Neural cell (in vitro differentiated cells): ENCODE results near the gene FGF2. TPM values are rescaled to one million over a fixed set of nuclear protein-coding genes. Genes with fewer than 3 reads are reported as not detected.
"Not testable (repeated sequence)": the region's sequence is repeated elsewhere in the genome, so short reads cannot be mapped to it uniquely, and the experiment has no call there.

Source experiments
- H2AFZ ChIP-seq: fragments of 200-600, 300-800 bp; sonication (generic), shearing (Covaris generic); 2 replicates; pipeline ENCODE4 v1.6.0; 2014; ENCODE audit warnings: low read depth, mild to moderate bottlenecking, antibody characterized with exemption, low read length, moderate library complexity
- H3F3A ChIP-seq: fragments of 200-600 bp; shearing (Covaris generic); 2 replicates; pipeline ENCODE4 v1.6.1; 2016; ENCODE audit warnings: mild to moderate bottlenecking, moderate library complexity, mixed read lengths, antibody characterized with exemption, low read length; ENCODE audit not compliant: insufficient read depth, poor library complexity, severe bottlenecking
- H3K27ac ChIP-seq: fragments of 200-600, 300-800 bp; sonication (generic), shearing (Covaris generic); 2 replicates; pipeline ENCODE4 v1.5.1; 2014; ENCODE audit warnings: mild to moderate bottlenecking, low read length, moderate library complexity
- H3K27me3 ChIP-seq: fragments of 300-800, 200-600 bp; sonication (generic), shearing (Covaris generic); 2 replicates; pipeline ENCODE4 v1.6.0; 2014; ENCODE audit warnings: mild to moderate bottlenecking, low read depth, low read length, moderate library complexity; ENCODE audit not compliant: insufficient read depth
- H3K36me3 ChIP-seq: fragments of 300-800, 200-600 bp; sonication (generic), shearing (Covaris generic); 2 replicates; pipeline ENCODE4 v1.5.1; 2014; ENCODE audit warnings: mild to moderate bottlenecking, antibody characterized with exemption, low read length, moderate library complexity; ENCODE audit not compliant: insufficient read depth
- H3K4me2 ChIP-seq: fragments of 300-800, 200-600 bp; sonication (generic), shearing (Covaris generic); 2 replicates; pipeline ENCODE4 v1.6.0; 2014; ENCODE audit warnings: mild to moderate bottlenecking, low read length
- H3K4me3 ChIP-seq: fragments of 300-800, 200-600 bp; sonication (generic), shearing (Covaris generic); 2 replicates; pipeline ENCODE4 v1.5.1; 2014; ENCODE audit warnings: mild to moderate bottlenecking, low read length, moderate library complexity
- H3K79me2 ChIP-seq: fragments of 200-600 bp; shearing (Covaris generic); replicated peaks from 2 replicates; pipeline ENCODE4 v1.6.0; 2014; ENCODE audit warnings: mild to moderate bottlenecking, low read length, moderate library complexity; ENCODE audit not compliant: insufficient read depth
- H3K9ac ChIP-seq: fragments of 300-800, 200-600 bp; sonication (generic), shearing (Covaris generic); 2 replicates; pipeline ENCODE4 v1.6.1; 2016; ENCODE audit warnings: mild to moderate bottlenecking, low read length, mixed read lengths
- H3K9me2 ChIP-seq: fragments of 200-600 bp; shearing (Covaris generic); 2 replicates; pipeline ENCODE4 v1.6.1; 2016; ENCODE audit warnings: mild to moderate bottlenecking, low read length, mixed read lengths; ENCODE audit not compliant: insufficient read depth
- H3K9me3 ChIP-seq: fragments of 200-600, 300-800 bp; sonication (generic), shearing (Covaris generic); 2 replicates; pipeline ENCODE4 v1.6.1; 2016; ENCODE audit warnings: mild to moderate bottlenecking, mixed run types, low read length, moderate library complexity, mixed read lengths
- H4K20me1 ChIP-seq: fragments of 200-600 bp; shearing (Covaris generic); 2 replicates; pipeline ENCODE4 v1.6.1; 2016; ENCODE audit warnings: mild to moderate bottlenecking, mixed run types; ENCODE audit not compliant: insufficient read depth
- EP300 ChIP-seq: fragments of 450-650 bp; conservative IDR thresholded peaks from 2 replicates; pipeline ENCODE4 v1.6.1; 2014; ENCODE audit warnings: antibody characterized with exemption, mild to moderate bottlenecking, moderate library complexity; ENCODE audit not compliant: poor library complexity, severe bottlenecking
- EZH2 ChIP-seq: fragments of 200-600, 300-800 bp; shearing (Covaris generic), sonication (generic); IDR thresholded peaks from 2 replicates; pipeline ENCODE4 v1.6.1; 2014; ENCODE audit warnings: antibody characterized with exemption, low read length, borderline replicate concordance, mild to moderate bottlenecking; ENCODE audit not compliant: insufficient read depth, poor library complexity, severe bottlenecking
- MXI1 ChIP-seq: fragments of 450-650 bp; conservative IDR thresholded peaks from 2 replicates; pipeline ENCODE4 v1.6.1; 2014; ENCODE audit warnings: antibody characterized with exemption, mild to moderate bottlenecking; ENCODE audit not compliant: poor library complexity, severe bottlenecking
- POLR2AphosphoS5 ChIP-seq: IDR thresholded peaks from 2 replicates; pipeline ENCODE4 v1.6.1; 2012
- RAD21 ChIP-seq: fragments of 450-650 bp; conservative IDR thresholded peaks from 2 replicates; pipeline ENCODE4 v1.6.1; 2014; ENCODE audit warnings: antibody characterized with exemption, mild to moderate bottlenecking, moderate library complexity
- SMC3 ChIP-seq: fragments of 450-650 bp; conservative IDR thresholded peaks from 2 replicates; pipeline ENCODE4 v1.6.1; 2014; ENCODE audit warnings: antibody characterized with exemption, mild to moderate bottlenecking, moderate library complexity; ENCODE audit not compliant: poor library complexity
- TAF1 ChIP-seq: IDR thresholded peaks from 2 replicates; pipeline ENCODE4 v1.6.1; 2012; ENCODE audit warnings: low read depth
- polyA plus RNA-seq: library from polyadenylated mRNA; depleted of rRNA; stranded (reverse); fragments of >200 nt; gene quantifications from 2 replicates; pipeline ENCODE4 v1.2.3, GENCODE V29; 2014
- TF ChIP-seq, protein P1 (sequence below): IDR thresholded peaks from 2 replicates; pipeline ENCODE4 v1.6.1; 2012; ENCODE audit warnings: borderline replicate concordance
- TF ChIP-seq, protein P2 (sequence below): fragments of 450-650 bp; IDR thresholded peaks from 2 replicates; pipeline ENCODE4 v1.5.1; 2014; ENCODE audit warnings: antibody characterized with exemption, mild to moderate bottlenecking, moderate library complexity; ENCODE audit not compliant: poor library complexity, severe bottlenecking

FGF2 gene
- polyA plus RNA-seq, 1 donor from 2014 or later: 5.8 TPM

DNA sequence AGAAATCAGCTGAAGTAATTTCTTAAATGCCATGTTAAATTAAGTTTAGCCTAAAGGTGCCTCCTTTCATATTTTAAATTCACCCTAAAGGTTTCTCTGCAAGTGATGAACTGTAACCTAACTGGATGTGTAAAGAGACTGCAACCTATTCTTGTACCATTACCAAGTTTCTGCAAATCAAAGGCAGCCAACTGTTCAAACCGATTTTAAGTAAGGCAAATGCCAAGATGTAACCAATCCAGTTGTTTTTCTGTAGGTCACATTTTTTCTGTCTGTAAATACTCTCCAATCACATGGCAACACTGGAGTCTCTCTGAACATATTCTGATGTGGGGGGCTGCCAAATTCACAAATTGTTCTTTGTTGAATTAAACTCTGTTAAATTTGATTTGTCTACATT, 42.4 kb upstream of the FGF2 start:
- Histone ChIP-seq H4K20me1 (no peaks in the 10 kb centered on the region), H3F3A (no peaks in the 10 kb centered on the region), H3K36me3 (no peaks in the 10 kb centered on the region), H3K79me2 (no peaks in the 10 kb centered on the region), H3K9me2 (no peaks in the 10 kb centered on the region), H3K27me3 (no peaks in the 10 kb centered on the region), H3K9me3 (no peaks in the 10 kb centered on the region), H3K9ac (no peak overlapping the region), H3K4me3 (no peak overlapping the region), H3K27ac (no peak overlapping the region), H2AFZ (no peak overlapping the region), H3K4me2 (no peak overlapping the region)
- TF ChIP-seq TAF1: no peak
- no peak for TF ChIP-seq SMC3
- TF ChIP-seq MXI1: no peak
- TF ChIP-seq EZH2: no peak
- TF ChIP-seq, protein P1, sequence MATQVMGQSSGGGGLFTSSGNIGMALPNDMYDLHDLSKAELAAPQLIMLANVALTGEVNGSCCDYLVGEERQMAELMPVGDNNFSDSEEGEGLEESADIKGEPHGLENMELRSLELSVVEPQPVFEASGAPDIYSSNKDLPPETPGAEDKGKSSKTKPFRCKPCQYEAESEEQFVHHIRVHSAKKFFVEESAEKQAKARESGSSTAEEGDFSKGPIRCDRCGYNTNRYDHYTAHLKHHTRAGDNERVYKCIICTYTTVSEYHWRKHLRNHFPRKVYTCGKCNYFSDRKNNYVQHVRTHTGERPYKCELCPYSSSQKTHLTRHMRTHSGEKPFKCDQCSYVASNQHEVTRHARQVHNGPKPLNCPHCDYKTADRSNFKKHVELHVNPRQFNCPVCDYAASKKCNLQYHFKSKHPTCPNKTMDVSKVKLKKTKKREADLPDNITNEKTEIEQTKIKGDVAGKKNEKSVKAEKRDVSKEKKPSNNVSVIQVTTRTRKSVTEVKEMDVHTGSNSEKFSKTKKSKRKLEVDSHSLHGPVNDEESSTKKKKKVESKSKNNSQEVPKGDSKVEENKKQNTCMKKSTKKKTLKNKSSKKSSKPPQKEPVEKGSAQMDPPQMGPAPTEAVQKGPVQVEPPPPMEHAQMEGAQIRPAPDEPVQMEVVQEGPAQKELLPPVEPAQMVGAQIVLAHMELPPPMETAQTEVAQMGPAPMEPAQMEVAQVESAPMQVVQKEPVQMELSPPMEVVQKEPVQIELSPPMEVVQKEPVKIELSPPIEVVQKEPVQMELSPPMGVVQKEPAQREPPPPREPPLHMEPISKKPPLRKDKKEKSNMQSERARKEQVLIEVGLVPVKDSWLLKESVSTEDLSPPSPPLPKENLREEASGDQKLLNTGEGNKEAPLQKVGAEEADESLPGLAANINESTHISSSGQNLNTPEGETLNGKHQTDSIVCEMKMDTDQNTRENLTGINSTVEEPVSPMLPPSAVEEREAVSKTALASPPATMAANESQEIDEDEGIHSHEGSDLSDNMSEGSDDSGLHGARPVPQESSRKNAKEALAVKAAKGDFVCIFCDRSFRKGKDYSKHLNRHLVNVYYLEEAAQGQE: no peak
- no peak for TF ChIP-seq RAD21
- no peak for TF ChIP-seq EP300
- TF ChIP-seq POLR2AphosphoS5: no peak
- TF ChIP-seq, protein P2, sequence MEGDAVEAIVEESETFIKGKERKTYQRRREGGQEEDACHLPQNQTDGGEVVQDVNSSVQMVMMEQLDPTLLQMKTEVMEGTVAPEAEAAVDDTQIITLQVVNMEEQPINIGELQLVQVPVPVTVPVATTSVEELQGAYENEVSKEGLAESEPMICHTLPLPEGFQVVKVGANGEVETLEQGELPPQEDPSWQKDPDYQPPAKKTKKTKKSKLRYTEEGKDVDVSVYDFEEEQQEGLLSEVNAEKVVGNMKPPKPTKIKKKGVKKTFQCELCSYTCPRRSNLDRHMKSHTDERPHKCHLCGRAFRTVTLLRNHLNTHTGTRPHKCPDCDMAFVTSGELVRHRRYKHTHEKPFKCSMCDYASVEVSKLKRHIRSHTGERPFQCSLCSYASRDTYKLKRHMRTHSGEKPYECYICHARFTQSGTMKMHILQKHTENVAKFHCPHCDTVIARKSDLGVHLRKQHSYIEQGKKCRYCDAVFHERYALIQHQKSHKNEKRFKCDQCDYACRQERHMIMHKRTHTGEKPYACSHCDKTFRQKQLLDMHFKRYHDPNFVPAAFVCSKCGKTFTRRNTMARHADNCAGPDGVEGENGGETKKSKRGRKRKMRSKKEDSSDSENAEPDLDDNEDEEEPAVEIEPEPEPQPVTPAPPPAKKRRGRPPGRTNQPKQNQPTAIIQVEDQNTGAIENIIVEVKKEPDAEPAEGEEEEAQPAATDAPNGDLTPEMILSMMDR: no peak

DNA sequence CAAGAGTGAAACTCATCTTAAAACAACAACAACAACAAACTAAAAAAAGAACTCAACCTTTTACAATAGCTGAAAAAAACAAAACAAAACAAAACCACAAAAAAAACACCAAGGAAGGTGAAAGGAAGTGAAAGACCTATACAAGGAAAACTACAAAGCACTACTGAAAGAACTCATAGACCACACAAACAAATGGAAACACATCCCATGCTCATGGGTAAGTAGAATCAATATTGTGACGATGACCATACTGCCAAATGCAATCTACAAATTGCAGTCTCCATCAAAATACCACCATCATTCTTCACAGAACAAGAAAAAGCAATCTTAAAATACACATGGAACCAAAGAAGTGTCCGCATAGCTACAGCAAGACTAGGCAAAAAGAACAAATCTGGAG, 41.5 kb upstream of the FGF2 start:
- TF ChIP-seq EZH2 (no peak), MXI1 (no peak), SMC3 (no peak), RAD21 (no peak), EP300 (no peak), TAF1 (no peak), POLR2AphosphoS5 (no peak)
- TF ChIP-seq, protein P2: no peak
- TF ChIP-seq, protein P1: no peak
- no peaks in the 10 kb centered on the region for H3K36me3 ChIP-seq
- H3K27ac ChIP-seq: no peak overlapping the region

DNA sequence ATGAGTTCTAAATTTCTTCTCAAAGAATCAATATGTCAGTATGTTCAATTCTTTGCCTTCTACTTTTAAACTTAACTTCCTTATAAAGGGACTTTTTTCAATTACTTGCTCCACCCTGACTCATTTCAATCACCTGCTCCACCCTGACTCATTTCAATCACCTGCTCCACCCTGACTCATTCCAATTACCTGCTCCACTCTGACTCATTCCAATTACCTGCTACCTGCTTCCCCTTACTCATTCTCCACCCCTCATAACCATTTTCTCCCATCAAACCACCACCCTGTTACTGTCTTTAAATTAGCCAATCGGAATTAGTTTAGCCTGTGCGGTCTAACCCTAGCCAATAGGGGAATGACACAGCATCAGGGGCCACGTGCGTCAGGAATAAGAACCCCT, 40.3 kb upstream of the FGF2 start:
- H2AFZ ChIP-seq, H3K79me2 ChIP-seq, H3K27me3 ChIP-seq, H3K36me3 ChIP-seq, H3K9ac ChIP-seq, H3K27ac ChIP-seq, H3K4me2 ChIP-seq, H3K9me2 ChIP-seq, H3K4me3 ChIP-seq, H3F3A ChIP-seq, H3K9me3 ChIP-seq, H4K20me1 ChIP-seq: not testable (repeated sequence)

More for the DNA sequence above, 41.5 kb upstream of the FGF2 start:
- Histone ChIP-seq H3K9me2 (no peaks in the 10 kb centered on the region), H2AFZ (no peak overlapping the region), H4K20me1 (no peaks in the 10 kb centered on the region), H3K9ac (no peak overlapping the region), H3K9me3 (no peaks in the 10 kb centered on the region), H3K4me2 (no peak overlapping the region), H3K4me3 (no peak overlapping the region), H3K27me3 (no peaks in the 10 kb centered on the region), H3F3A (no peaks in the 10 kb centered on the region), H3K79me2 (no peaks in the 10 kb centered on the region)
